PC-3 (cell line): ENCODE measurements around the gene C11orf58. TPM values are rescaled to one million over a fixed set of nuclear protein-coding genes. Genes with fewer than 3 reads are reported as not detected.

ENCODE experiments used
- ATAC-seq: fragments of 200-7000 bp; cut with Tn5 transposase; 2 replicates; pipeline ENCODE4 v1.9.1; 2020; ENCODE audit warnings: mild to moderate bottlenecking, moderate library complexity
- BruUV-seq: library from RNA; stranded (reverse); fragments of 400-500 nt; replicated peaks from 2 replicates; lab custom pipeline; 2021; lab: Mats Ljungman, UMichigan
- CTCF ChIA-PET: fragments of 300-600 bp; sonication (Branson Sonifier 250); formaldehyde crosslinking; loops from one replicate; lab custom pipeline; 2022; ENCODE audit warnings: antibody characterized with exemption; lab: Charles Lee
- POLR2A ChIA-PET: fragments of 300-600 bp; sonication (Branson Sonifier 250); formaldehyde crosslinking; loops from one replicate; lab custom pipeline; 2022; ENCODE audit warnings: antibody characterized with exemption; ENCODE audit not compliant: unreplicated experiment; lab: Charles Lee
- DNase-seq: peaks from one replicate; pipeline ENCODE4 v3.0.0-alpha.2; 2015
- H2AFZ ChIP-seq: fragments of 300-600 bp; sonication (generic); 2 replicates; pipeline ENCODE4 v1.6.0; 2016; ENCODE audit warnings: antibody characterized with exemption, low read length
- H3F3A ChIP-seq: fragments of 300-600 bp; sonication (generic); one replicate; pipeline ENCODE4 v1.6.0; 2017; ENCODE audit warnings: antibody characterized with exemption, low read length, control low read depth, mild to moderate bottlenecking; ENCODE audit not compliant: unreplicated experiment
- H3K27ac ChIP-seq: fragments of 300-600 bp; sonication (generic); 2 replicates; pipeline ENCODE4 v1.5.1; 2016; ENCODE audit warnings: mild to moderate bottlenecking, low read length
- H3K27me3 ChIP-seq: fragments of 300-600 bp; sonication (generic); 2 replicates; pipeline ENCODE4 v1.6.1; 2016; ENCODE audit warnings: low read length, mixed read lengths
- H3K36me3 ChIP-seq: fragments of 300-600 bp; sonication (generic); 2 replicates; pipeline ENCODE4 v1.6.1; 2016; ENCODE audit warnings: low read depth, mixed run types, low read length, mixed read lengths
- H3K4me1 ChIP-seq: fragments of 300-600 bp; sonication (generic); 2 replicates; pipeline ENCODE4 v1.5.1; 2016; ENCODE audit warnings: low read length; ENCODE audit not compliant: insufficient read depth
- H3K4me2 ChIP-seq: fragments of 300-600 bp; sonication (generic); 2 replicates; pipeline ENCODE4 v1.6.0; 2016; ENCODE audit warnings: low read length
- H3K4me3 ChIP-seq: fragments of 300-600 bp; sonication (generic); 2 replicates; pipeline ENCODE4 v1.5.1; 2016; ENCODE audit warnings: mild to moderate bottlenecking, low read length, mixed read lengths
- H3K79me2 ChIP-seq: fragments of 300-600 bp; sonication (generic); 2 replicates; pipeline ENCODE4 v1.6.1; 2017; ENCODE audit warnings: low read length, mixed read lengths
- H3K9ac ChIP-seq: fragments of 300-600 bp; sonication (generic); 2 replicates; pipeline ENCODE4 v1.6.0; 2016; ENCODE audit warnings: mild to moderate bottlenecking, low read length
- H3K9me2 ChIP-seq: fragments of 300-600 bp; sonication (generic); replicated peaks from 2 replicates; pipeline ENCODE4 v1.6.1; 2016; ENCODE audit warnings: mixed run types, low read length, mixed read lengths
- H3K9me3 ChIP-seq: fragments of 300-600 bp; sonication (generic); 2 replicates; pipeline ENCODE4 v1.6.1; 2016; ENCODE audit warnings: low read length, mixed read lengths
- H4K20me1 ChIP-seq: fragments of 300-600 bp; sonication (generic); 2 replicates; pipeline ENCODE4 v1.6.1; 2016; ENCODE audit warnings: low read length, mixed read lengths
- CTCF ChIP-seq: fragments of 300-600 bp; sonication (generic); conservative IDR thresholded peaks from 2 replicates; pipeline ENCODE4 v1.5.1; 2017; ENCODE audit warnings: antibody characterized with exemption, low read depth, mild to moderate bottlenecking, low read length
- EZH2 ChIP-seq: fragments of 300-600 bp; sonication (generic); IDR thresholded peaks from one replicate; pipeline ENCODE4 v1.6.1; 2017; ENCODE audit warnings: antibody characterized with exemption, mild to moderate bottlenecking, low read length; ENCODE audit not compliant: unreplicated experiment
- EZH2phosphoT487 ChIP-seq: fragments of 300-600 bp; sonication (generic); IDR thresholded peaks from 2 replicates; pipeline ENCODE4 v1.6.1; 2018; ENCODE audit warnings: mild to moderate bottlenecking, antibody characterized with exemption, low read length, borderline replicate concordance
- intact Hi-C: fragments of 100-400 bp; cut with micrococcal nuclease; formaldehyde crosslinking; loops from 2 replicates; pipeline ENCODE4 v1.9.0; 2023
- total RNA-seq: library from RNA; depleted of rRNA; stranded (reverse); fragments of >200 nt; gene quantifications from 2 replicates; pipeline ENCODE4 v1.2.3, GENCODE V29; 2014

Gene C11orf58
- total RNA-seq, 1 experiment from 2014 or later = 157 TPM

GRCh38 chr11:16749666-16750065 lies 11.2 kb downstream of the C11orf58 start:
- H3K4me3 ChIP-seq = no peak overlapping the region
- H3K9ac ChIP-seq = no peak overlapping the region
- H3K4me1 ChIP-seq = no peaks in the 10 kb centered on the region
- intact Hi-C loops = no loop called here
- ChIA-PET POLR2A (no interaction called here), CTCF (no interaction called here)
- no peak for DNase-seq
- H3K27me3 ChIP-seq = no peaks in the 10 kb centered on the region
- H3K9me3 ChIP-seq = no peaks in the 10 kb centered on the region
- no peak for TF ChIP-seq EZH2phosphoT487
- no peak for TF ChIP-seq EZH2
- no peak for TF ChIP-seq CTCF
- H3K36me3 ChIP-seq = peaks cover 67% of the 10 kb centered on the region
- H3K79me2 ChIP-seq = peaks cover 17% of the 10 kb centered on the region
- no peak overlapping the region for H3K27ac ChIP-seq
- no TSS peak for BruUV-seq
- no peak overlapping the region for H3K4me2 ChIP-seq
- H3K9me2 ChIP-seq = no peaks in the 10 kb centered on the region
- no peak overlapping the region for H2AFZ ChIP-seq
- no peaks in the 10 kb centered on the region for H3F3A ChIP-seq
- ATAC-seq = no peak; the same call in 1 of the 2 replicates
- H4K20me1 ChIP-seq = no peaks in the 10 kb centered on the region; the same call in 1 of the 2 replicates

- peaks cover 9% of the 10 kb centered on the region; the same call in 1 of the 2 replicates for H3K79me2 ChIP-seq
- H3K36me3 ChIP-seq = peaks cover 60% of the 10 kb centered on the region
- H3K9ac ChIP-seq = no peak overlapping the region
- no peaks in the 10 kb centered on the region for H3F3A ChIP-seq
- no peak overlapping the region for H3K4me2 ChIP-seq
- no peaks in the 10 kb centered on the region for H3K9me2 ChIP-seq
- no TSS peak for BruUV-seq
- no peak for TF ChIP-seq EZH2phosphoT487
- TF ChIP-seq EZH2 = no peak
- TF ChIP-seq CTCF = no peak
- ChIA-PET POLR2A (no interaction called here), CTCF (no interaction called here)
- H2AFZ ChIP-seq = no peak overlapping the region
- DNase-seq (peak; percentile 21), ATAC-seq (peak; percentile 73)
- H3K4me3 ChIP-seq = no peak overlapping the region
- intact Hi-C loops = no loop called here
- no peaks in the 10 kb centered on the region; the same call in 1 of the 2 replicates for H4K20me1 ChIP-seq
- no peaks in the 10 kb centered on the region for H3K4me1 ChIP-seq
- no peaks in the 10 kb centered on the region for H3K27me3 ChIP-seq
- H3K27ac ChIP-seq = no peak overlapping the region
- H3K9me3 ChIP-seq = no peaks in the 10 kb centered on the region
These were observed 12.0 kb downstream of the C11orf58 start for GRCh38 chr11:16750417-16750816.

DNA sequence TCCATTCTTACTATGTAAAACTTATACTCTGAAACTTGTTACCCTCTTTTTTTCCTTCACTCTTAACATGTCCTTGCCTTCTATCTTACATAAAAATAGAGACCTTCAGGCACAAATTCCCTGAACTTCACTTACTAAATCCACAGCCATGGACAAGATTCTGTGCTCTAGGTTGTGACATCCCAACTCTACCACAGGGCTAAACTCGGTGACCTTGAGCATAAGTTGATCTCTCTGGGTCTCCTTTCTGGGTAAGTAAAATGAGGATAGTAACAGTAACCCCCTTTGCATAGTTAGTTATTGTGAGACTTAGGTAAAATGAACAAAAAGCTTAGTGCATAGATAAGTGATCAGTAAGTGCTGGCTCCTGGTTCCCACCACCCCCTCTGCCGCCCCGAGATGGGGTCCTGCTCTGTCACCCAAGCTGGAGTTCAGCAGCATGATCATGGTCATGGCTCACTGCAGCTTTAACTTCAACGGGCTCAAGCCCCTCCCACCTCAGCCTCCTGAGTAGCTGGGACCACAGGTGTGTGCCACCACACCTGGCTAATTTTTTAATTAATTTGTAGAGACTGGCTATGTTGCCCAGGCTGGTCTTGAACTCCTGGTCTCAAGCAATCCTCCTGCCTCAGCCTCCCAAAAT lies 20.1 kb downstream of the C11orf58 start:
- Histone ChIP-seq H3K9ac (no peak overlapping the region), H3K79me2 (no peaks in the 10 kb centered on the region), H3K27me3 (no peaks in the 10 kb centered on the region), H3K9me2 (no peaks in the 10 kb centered on the region), H3K27ac (no peak overlapping the region), H3K36me3 (peaks cover 23% of the 10 kb centered on the region), H3K9me3 (no peaks in the 10 kb centered on the region), H3K4me2 (no peak overlapping the region), H3K4me3 (no peak overlapping the region), H3F3A (no peaks in the 10 kb centered on the region), H3K4me1 (peaks cover 8% of the 10 kb centered on the region), H2AFZ (no peak overlapping the region), H4K20me1 (no peaks in the 10 kb centered on the region)
- CTCF ChIA-PET = no interaction called here
- no peak for ATAC-seq
- TF ChIP-seq EZH2 = no peak
- TF ChIP-seq CTCF = no peak
- no peak for TF ChIP-seq EZH2phosphoT487
- intact Hi-C loops = no loop called here
- POLR2A ChIA-PET = no interaction called here
- BruUV-seq = no TSS peak
- DNase-seq = no peak
